ENCODE results near the gene POC1A. TPM values are rescaled to one million over a fixed set of nuclear protein-coding genes. Genes with fewer than 3 reads are reported as not detected.

Gene POC1A
- total RNA-seq, 1 experiment from 2014 or later, result 35.0 TPM

GRCh38 chr3:52118156-52118875 is 35.9 kb downstream of the POC1A start:
- H3K27ac ChIP-seq, result no peak overlapping the region
- H3F3A ChIP-seq (ENCODE audit: insufficient read depth, low read depth), result no peaks in the 10 kb centered on the region
- no peaks in the 10 kb centered on the region for H3K27me3 ChIP-seq (ENCODE audit: insufficient read depth, low read depth)
- DNase-seq, result no peak
- H4K20me1 ChIP-seq (ENCODE audit: insufficient read depth), result no peaks in the 10 kb centered on the region
- POLR2A ChIA-PET (ENCODE audit: unreplicated experiment), result no interaction called here
- H3K4me3 ChIP-seq, result no peak overlapping the region
- BruUV-seq (replicated peaks), result no TSS peak
- TF ChIP-seq EZH2 (IDR thresholded peaks at IDR 0.05; ENCODE audit: low read depth) (no peak), CTCF (conservative IDR thresholded peaks at IDR 0.05) (no peak)
- CTCF ChIA-PET, result interaction anchor here (0.6 kb wide), 1 partner anchor 47 kb away, joined by 5 read pairs; no protein-coding TSS in a partner anchor
- H3K9me2 ChIP-seq (ENCODE audit: insufficient read depth), result no peaks in the 10 kb centered on the region
- intact Hi-C loops (cut with micrococcal nuclease; ENCODE audit: unreplicated experiment), result no loop called here
- no peak overlapping the region for H2AFZ ChIP-seq
- H3K4me1 ChIP-seq (replicated peaks; ENCODE audit: insufficient read depth), result no peaks in the 10 kb centered on the region
- no peaks in the 10 kb centered on the region for H3K36me3 ChIP-seq (ENCODE audit: low read depth)
- H3K79me2 ChIP-seq (ENCODE audit: low read depth), result no peaks in the 10 kb centered on the region
- H3K9me3 ChIP-seq (ENCODE audit: insufficient read depth, low read depth), result no peaks in the 10 kb centered on the region
- H3K4me2 ChIP-seq, result no peak overlapping the region

GRCh38 chr3:52117537-52117936 is 36.7 kb downstream of the POC1A start:
- H3K9me3 ChIP-seq (ENCODE audit: insufficient read depth, low read depth), result no peaks in the 10 kb centered on the region
- H3K4me3 ChIP-seq, result no peak overlapping the region
- H3F3A ChIP-seq (ENCODE audit: insufficient read depth, low read depth), result no peaks in the 10 kb centered on the region
- H3K4me2 ChIP-seq, result no peak overlapping the region
- POLR2A ChIA-PET (ENCODE audit: unreplicated experiment), result no interaction called here
- CTCF ChIA-PET, result no interaction called here
- no peak for DNase-seq
- H3K79me2 ChIP-seq (ENCODE audit: low read depth), result no peaks in the 10 kb centered on the region
- H2AFZ ChIP-seq, result no peak overlapping the region
- BruUV-seq (replicated peaks), result no TSS peak
- H3K27ac ChIP-seq, result no peak overlapping the region
- no peaks in the 10 kb centered on the region for H3K36me3 ChIP-seq (ENCODE audit: low read depth)
- no peaks in the 10 kb centered on the region for H3K4me1 ChIP-seq (replicated peaks; ENCODE audit: insufficient read depth)
- H3K27me3 ChIP-seq (ENCODE audit: insufficient read depth, low read depth), result no peaks in the 10 kb centered on the region
- no peaks in the 10 kb centered on the region for H4K20me1 ChIP-seq (ENCODE audit: insufficient read depth)
- H3K9me2 ChIP-seq (ENCODE audit: insufficient read depth), result no peaks in the 10 kb centered on the region
- intact Hi-C loops (cut with micrococcal nuclease; ENCODE audit: unreplicated experiment), result no loop called here
- no peak for TF ChIP-seq CTCF (conservative IDR thresholded peaks at IDR 0.05)
- no peak for TF ChIP-seq EZH2 (IDR thresholded peaks at IDR 0.05; ENCODE audit: low read depth)

GRCh38 chr3:52112056-52112455 is 42.2 kb downstream of the POC1A start:
- no peaks in the 10 kb centered on the region for H3K36me3 ChIP-seq (ENCODE audit: low read depth)
- H3K9me3 ChIP-seq (ENCODE audit: insufficient read depth, low read depth), result no peaks in the 10 kb centered on the region
- ChIA-PET CTCF (no interaction called here), POLR2A (ENCODE audit: unreplicated experiment) (interaction anchor here (0.6 kb wide), 3 partner anchors 105 to 660 kb away, joined by 3 to 8 read pairs (median 8); partner anchors contain the start of gene RPL29)
- H4K20me1 ChIP-seq (ENCODE audit: insufficient read depth), result no peaks in the 10 kb centered on the region
- BruUV-seq (replicated peaks), result no TSS peak
- TF ChIP-seq EZH2 (IDR thresholded peaks at IDR 0.05; ENCODE audit: low read depth), result no peak
- TF ChIP-seq CTCF (conservative IDR thresholded peaks at IDR 0.05), result no peak
- no peaks in the 10 kb centered on the region for H3K4me1 ChIP-seq (replicated peaks; ENCODE audit: insufficient read depth)
- no peaks in the 10 kb centered on the region for H3K79me2 ChIP-seq (ENCODE audit: low read depth)
- no peaks in the 10 kb centered on the region for H3K27me3 ChIP-seq (ENCODE audit: insufficient read depth, low read depth)
- DNase-seq, result no peak
- H3K4me2 ChIP-seq, result no peak overlapping the region
- no peaks in the 10 kb centered on the region for H3F3A ChIP-seq (ENCODE audit: insufficient read depth, low read depth)
- no peaks in the 10 kb centered on the region for H3K9me2 ChIP-seq (ENCODE audit: insufficient read depth)
- H3K4me3 ChIP-seq, result no peak overlapping the region
- intact Hi-C loops (cut with micrococcal nuclease; ENCODE audit: unreplicated experiment), result no loop called here
- no peak overlapping the region for H3K27ac ChIP-seq
- no peak overlapping the region for H2AFZ ChIP-seq

All from PC-9 (cell line).